ENCODE results near the gene ABI3. TPM values are rescaled to one million over a fixed set of nuclear protein-coding genes. Genes with fewer than 3 reads are reported as not detected.

Gene ABI3
- total and polyA plus RNA-seq, 2 donors (not counting 1 experiment from before 2014, with no cell fraction given), result 15.6 to 23.3 TPM

GRCh38 chr17:49224997-49225337 is 14.5 kb downstream of the ABI3 start:
- Histone ChIP-seq H3K4me1 (ENCODE audit: control insufficient read depth in 2 of 2, insufficient read depth in 2 of 2, low read length in 2 of 2) (peaks cover 41 to 49% of the 10 kb centered on the region in 2 donors), H3K4me2 (replicated peaks; ENCODE audit: low read depth, low read length, poor library complexity, severe bottlenecking) (peak overlapping the region; percentile 85), H3K9me3 (ENCODE audit: control extremely low read depth in 1 of 3, control insufficient read depth in 2 of 3, insufficient read depth in 1 of 3, low read length in 2 of 3) (peaks cover 0 to 5% (median 0%) of the 10 kb centered on the region in 3 donors), H3K27ac (ENCODE audit: low read length in 2 of 2) (no peak overlapping the region), H2AFZ (ENCODE audit: insufficient read depth, low read depth, low read length, poor library complexity, severe bottlenecking) (peak overlapping the region; percentile 65), H3K27me3 (replicated peaks in 1 of 4; ENCODE audit: control extremely low read depth in 1 of 4, control insufficient read depth in 3 of 4, insufficient read depth in 4 of 4, low read length in 3 of 4) (peaks cover 0 to 25% (median 11%) of the 10 kb centered on the region in 4 experiments), H3K36me3 (replicated peaks in 1 of 2; ENCODE audit: control extremely low read depth in 1 of 2, control insufficient read depth in 1 of 2, extremely low read depth in 1 of 2, insufficient read depth in 2 of 2, low read length in 1 of 2) (peaks cover 0 to 12% of the 10 kb centered on the region in 2 experiments), H3K4me3 (ENCODE audit: control extremely low read depth in 1 of 5, extremely low read depth in 1 of 5, insufficient read depth in 1 of 5, low read depth in 2 of 5, low read length in 4 of 5) (peak overlapping the region in 4 of 5 experiments; percentile 31 to 56 (median 42)), H3K79me2 (ENCODE audit: control insufficient read depth, insufficient read depth, low read length) (no peaks in the 10 kb centered on the region), H3K9ac (ENCODE audit: low read length) (peak overlapping the region; percentile 57), H4K20me1 (ENCODE audit: control insufficient read depth, insufficient read depth, low read length, poor library complexity, severe bottlenecking) (peaks cover 8% of the 10 kb centered on the region)
- TF ChIP-seq EZH2 (IDR thresholded peaks at IDR 0.05; ENCODE audit: borderline replicate concordance, insufficient read depth, low read depth, low read length, poor library complexity, severe bottlenecking) (no peak), CTCF (IDR thresholded peaks at IDR 0.05) (no peak)
- CTCF ChIA-PET, result interaction anchor here (1.3 to 9.5 kb wide), 6 partner anchors 12 to 66 kb away, joined by 3 to 332 read pairs (median 86); partner anchors contain the start of genes ABI3 and GNGT2
- H3K4me3 Mint-ChIP-seq, result peak overlapping the region; percentile 87
- WGBS (ENCODE audit: insufficient coverage), result 32% methylated on average over 8 of the region's 11 CpGs
- intact Hi-C loops (cut with micrococcal nuclease), result loop anchor here (5.0 kb wide), 1 partner anchor 37 kb away; no protein-coding TSS in a partner anchor
- DNase-seq (no peak), ATAC-seq (ENCODE audit: low read depth) (no peak)
- peak overlapping the region; percentile 63 for H3K27ac Mint-ChIP-seq
- H3K27me3 Mint-ChIP-seq, result peaks cover 4% of the 10 kb centered on the region
- no peaks in the 10 kb centered on the region for H3K9me3 Mint-ChIP-seq (ENCODE audit: insufficient read depth)
- POLR2A ChIA-PET, result interaction anchor here (0.7 kb wide), 1 partner anchor 45 kb away, joined by 4 read pairs; no protein-coding TSS in a partner anchor
- H3K4me1 Mint-ChIP-seq, result peaks cover 43% of the 10 kb centered on the region

GRCh38 chr17:49225554-49226236 is 15.2 kb downstream of the ABI3 start:
- peaks cover 0 to 5% (median 0%) of the 10 kb centered on the region in 3 donors for H3K9me3 ChIP-seq (ENCODE audit: control extremely low read depth in 1 of 3, control insufficient read depth in 2 of 3, insufficient read depth in 1 of 3, low read length in 2 of 3)
- Mint-ChIP-seq H3K4me1 (peaks cover 41% of the 10 kb centered on the region), H3K27me3 (peaks cover 4% of the 10 kb centered on the region), H3K4me3 (peak overlapping the region; percentile 47), H3K9me3 (ENCODE audit: insufficient read depth) (no peaks in the 10 kb centered on the region), H3K27ac (no peak overlapping the region)
- CTCF ChIA-PET, result interaction anchor here (0.6 to 9.5 kb wide), 9 partner anchors 12 to 281 kb away, joined by 3 to 332 read pairs (median 13); partner anchors contain the start of genes ABI3, GNGT2 and SNF8
- peaks cover 10% of the 10 kb centered on the region for H4K20me1 ChIP-seq (ENCODE audit: control insufficient read depth, insufficient read depth, low read length, poor library complexity, severe bottlenecking)
- H3K4me3 ChIP-seq (ENCODE audit: control extremely low read depth in 1 of 5, extremely low read depth in 1 of 5, insufficient read depth in 1 of 5, low read depth in 2 of 5, low read length in 4 of 5), result no peak overlapping the region
- no peak for DNase-seq
- H3K4me2 ChIP-seq (replicated peaks; ENCODE audit: low read depth, low read length, poor library complexity, severe bottlenecking), result no peak overlapping the region
- WGBS (ENCODE audit: insufficient coverage), result 98% methylated on average over 4 of the region's 8 CpGs
- TF ChIP-seq CTCF (IDR thresholded peaks at IDR 0.05) (no peak), EZH2 (IDR thresholded peaks at IDR 0.05; ENCODE audit: borderline replicate concordance, insufficient read depth, low read depth, low read length, poor library complexity, severe bottlenecking) (no peak)
- no peak overlapping the region for H3K9ac ChIP-seq (ENCODE audit: low read length)
- peaks cover 41 to 50% of the 10 kb centered on the region in 2 donors for H3K4me1 ChIP-seq (ENCODE audit: control insufficient read depth in 2 of 2, insufficient read depth in 2 of 2, low read length in 2 of 2)
- intact Hi-C loops (cut with micrococcal nuclease), result loop anchor here (5.0 kb wide), 1 partner anchor 37 kb away; no protein-coding TSS in a partner anchor
- H2AFZ ChIP-seq (ENCODE audit: insufficient read depth, low read depth, low read length, poor library complexity, severe bottlenecking), result no peak overlapping the region
- ATAC-seq (ENCODE audit: low read depth), result no peak
- H3K27me3 ChIP-seq (replicated peaks in 1 of 4; ENCODE audit: control extremely low read depth in 1 of 4, control insufficient read depth in 3 of 4, insufficient read depth in 4 of 4, low read length in 3 of 4), result peaks cover 0 to 30% (median 13%) of the 10 kb centered on the region in 4 experiments
- H3K27ac ChIP-seq (ENCODE audit: low read length in 2 of 2), result no peak overlapping the region
- H3K36me3 ChIP-seq (replicated peaks in 1 of 2; ENCODE audit: control extremely low read depth in 1 of 2, control insufficient read depth in 1 of 2, extremely low read depth in 1 of 2, insufficient read depth in 2 of 2, low read length in 1 of 2), result peaks cover 0 to 12% of the 10 kb centered on the region in 2 experiments
- POLR2A ChIA-PET, result interaction anchor here (3.3 kb wide), 1 partner anchor 33 kb away, joined by 11 read pairs; no protein-coding TSS in a partner anchor
- H3K79me2 ChIP-seq (ENCODE audit: control insufficient read depth, insufficient read depth, low read length), result no peaks in the 10 kb centered on the region
